Measurements from ENCODE around the gene MRPL21. TPM values are rescaled to one million over a fixed set of nuclear protein-coding genes. Genes with fewer than 3 reads are reported as not detected.

MRPL21 gene
- total and polyA plus RNA-seq, 2 of the 13 experiments (the other 11 are each of a cell fraction or from before 2014, with no cell fraction given): 61.5 to 100 TPM

GRCh38 chr11:68845351-68846002 is 58.2 kb downstream of the MRPL21 start (continued):
- TF ChIP-seq ZNF274 (CRISPR knock-in tag; IDR thresholded peaks at IDR 0.05) (peak; percentile 35; the same call in 1 of the 2 replicates), ZNF589 (CRISPR knock-in tag; conservative IDR thresholded peaks at IDR 0.05) (peak; percentile 83; the same call in 1 of the 2 replicates), ARNT2 (CRISPR knock-in tag; IDR thresholded peaks at IDR 0.05; ENCODE audit: low read depth) (peak; percentile 82), DMTF1 (CRISPR knock-in tag; IDR thresholded peaks at IDR 0.05) (0 out of 2 replicates have a peak, but pooled peaks have one; percentile 30), ZNF800 (CRISPR knock-in tag; IDR thresholded peaks at IDR 0.05) (peak; percentile 86; the same call in 1 of the 2 replicates), RAD21 (CRISPR knock-in tag; IDR thresholded peaks at IDR 0.05) (no peak), EED (CRISPR knock-in tag; IDR thresholded peaks at IDR 0.05) (no peak), HMG20B (CRISPR knock-in tag; conservative IDR thresholded peaks at IDR 0.05) (peak; percentile 72), PITX1 (CRISPR knock-in tag; IDR thresholded peaks at IDR 0.05) (peak; percentile 95), EZH2 (conservative IDR thresholded peaks at IDR 0.05; ENCODE audit: low read depth, low read length) (no peak), CCAR2 (optimal IDR thresholded peaks at IDR 0.05; ENCODE audit: low read depth, low read length) (no peak), IRF1 (CRISPR knock-in tag; IDR thresholded peaks at IDR 0.05; ENCODE audit: low read depth) (no peak)
- TF ChIP-seq, protein P1, sequence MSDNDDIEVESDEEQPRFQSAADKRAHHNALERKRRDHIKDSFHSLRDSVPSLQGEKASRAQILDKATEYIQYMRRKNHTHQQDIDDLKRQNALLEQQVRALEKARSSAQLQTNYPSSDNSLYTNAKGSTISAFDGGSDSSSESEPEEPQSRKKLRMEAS (IDR thresholded peaks at IDR 0.05): peak; percentile 89
- TF ChIP-seq, protein P2, sequence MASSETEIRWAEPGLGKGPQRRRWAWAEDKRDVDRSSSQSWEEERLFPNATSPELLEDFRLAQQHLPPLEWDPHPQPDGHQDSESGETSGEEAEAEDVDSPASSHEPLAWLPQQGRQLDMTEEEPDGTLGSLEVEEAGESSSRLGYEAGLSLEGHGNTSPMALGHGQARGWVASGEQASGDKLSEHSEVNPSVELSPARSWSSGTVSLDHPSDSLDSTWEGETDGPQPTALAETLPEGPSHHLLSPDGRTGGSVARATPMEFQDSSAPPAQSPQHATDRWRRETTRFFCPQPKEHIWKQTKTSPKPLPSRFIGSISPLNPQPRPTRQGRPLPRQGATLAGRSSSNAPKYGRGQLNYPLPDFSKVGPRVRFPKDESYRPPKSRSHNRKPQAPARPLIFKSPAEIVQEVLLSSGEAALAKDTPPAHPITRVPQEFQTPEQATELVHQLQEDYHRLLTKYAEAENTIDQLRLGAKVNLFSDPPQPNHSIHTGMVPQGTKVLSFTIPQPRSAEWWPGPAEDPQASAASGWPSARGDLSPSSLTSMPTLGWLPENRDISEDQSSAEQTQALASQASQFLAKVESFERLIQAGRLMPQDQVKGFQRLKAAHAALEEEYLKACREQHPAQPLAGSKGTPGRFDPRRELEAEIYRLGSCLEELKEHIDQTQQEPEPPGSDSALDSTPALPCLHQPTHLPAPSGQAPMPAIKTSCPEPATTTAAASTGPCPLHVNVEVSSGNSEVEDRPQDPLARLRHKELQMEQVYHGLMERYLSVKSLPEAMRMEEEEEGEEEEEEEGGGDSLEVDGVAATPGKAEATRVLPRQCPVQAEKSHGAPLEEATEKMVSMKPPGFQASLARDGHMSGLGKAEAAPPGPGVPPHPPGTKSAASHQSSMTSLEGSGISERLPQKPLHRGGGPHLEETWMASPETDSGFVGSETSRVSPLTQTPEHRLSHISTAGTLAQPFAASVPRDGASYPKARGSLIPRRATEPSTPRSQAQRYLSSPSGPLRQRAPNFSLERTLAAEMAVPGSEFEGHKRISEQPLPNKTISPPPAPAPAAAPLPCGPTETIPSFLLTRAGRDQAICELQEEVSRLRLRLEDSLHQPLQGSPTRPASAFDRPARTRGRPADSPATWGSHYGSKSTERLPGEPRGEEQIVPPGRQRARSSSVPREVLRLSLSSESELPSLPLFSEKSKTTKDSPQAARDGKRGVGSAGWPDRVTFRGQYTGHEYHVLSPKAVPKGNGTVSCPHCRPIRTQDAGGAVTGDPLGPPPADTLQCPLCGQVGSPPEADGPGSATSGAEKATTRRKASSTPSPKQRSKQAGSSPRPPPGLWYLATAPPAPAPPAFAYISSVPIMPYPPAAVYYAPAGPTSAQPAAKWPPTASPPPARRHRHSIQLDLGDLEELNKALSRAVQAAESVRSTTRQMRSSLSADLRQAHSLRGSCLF (CRISPR knock-in tag; IDR thresholded peaks at IDR 0.05; ENCODE audit: borderline replicate concordance): no peak
- TF ChIP-seq, protein P3, sequence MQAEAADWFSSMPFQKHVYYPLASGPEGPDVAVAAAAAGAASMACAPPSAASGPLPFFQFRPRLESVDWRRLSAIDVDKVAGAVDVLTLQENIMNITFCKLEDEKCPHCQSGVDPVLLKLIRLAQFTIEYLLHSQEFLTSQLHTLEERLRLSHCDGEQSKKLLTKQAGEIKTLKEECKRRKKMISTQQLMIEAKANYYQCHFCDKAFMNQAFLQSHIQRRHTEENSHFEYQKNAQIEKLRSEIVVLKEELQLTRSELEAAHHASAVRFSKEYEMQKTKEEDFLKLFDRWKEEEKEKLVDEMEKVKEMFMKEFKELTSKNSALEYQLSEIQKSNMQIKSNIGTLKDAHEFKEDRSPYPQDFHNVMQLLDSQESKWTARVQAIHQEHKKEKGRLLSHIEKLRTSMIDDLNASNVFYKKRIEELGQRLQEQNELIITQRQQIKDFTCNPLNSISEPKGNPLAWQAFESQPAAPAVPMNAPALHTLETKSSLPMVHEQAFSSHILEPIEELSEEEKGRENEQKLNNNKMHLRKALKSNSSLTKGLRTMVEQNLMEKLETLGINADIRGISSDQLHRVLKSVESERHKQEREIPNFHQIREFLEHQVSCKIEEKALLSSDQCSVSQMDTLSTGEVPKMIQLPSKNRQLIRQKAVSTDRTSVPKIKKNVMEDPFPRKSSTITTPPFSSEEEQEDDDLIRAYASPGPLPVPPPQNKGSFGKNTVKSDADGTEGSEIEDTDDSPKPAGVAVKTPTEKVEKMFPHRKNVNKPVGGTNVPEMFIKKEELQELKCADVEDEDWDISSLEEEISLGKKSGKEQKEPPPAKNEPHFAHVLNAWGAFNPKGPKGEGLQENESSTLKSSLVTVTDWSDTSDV (CRISPR knock-in tag; IDR thresholded peaks at IDR 0.05): no peak

Measured in HepG2 (cell line).